ENCODE results near the gene GGA2. TPM values are rescaled to one million over a fixed set of nuclear protein-coding genes. Genes with fewer than 3 reads are reported as not detected.

The GGA2 gene
- total RNA-seq, 4 donors from 2014 or later: 32.4 to 57.6 (median 49.6) TPM

- no peak for TF ChIP-seq CTCF (IDR thresholded peaks at IDR 0.05; ENCODE audit: low read depth)
Observed at GRCh38 chr16:23432176-23433128, 77.8 kb downstream of the GGA2 start.

GRCh38 chr16:23428351-23428750 lies 81.9 kb downstream of the GGA2 start:
- TF ChIP-seq CTCF (IDR thresholded peaks at IDR 0.05; ENCODE audit: low read depth): no peak

GRCh38 chr16:23424292-23424958 lies 85.9 kb downstream of the GGA2 start:
- no peak for TF ChIP-seq CTCF (IDR thresholded peaks at IDR 0.05; ENCODE audit: low read depth)

GRCh38 chr16:23423496-23424049 lies 86.7 kb downstream of the GGA2 start:
- TF ChIP-seq CTCF (IDR thresholded peaks at IDR 0.05; ENCODE audit: low read depth): no peak

GRCh38 chr16:23420011-23420410 lies 90.3 kb downstream of the GGA2 start:
- no peak for TF ChIP-seq CTCF (IDR thresholded peaks at IDR 0.05; ENCODE audit: low read depth)

GRCh38 chr16:23416816-23417215 lies 93.5 kb downstream of the GGA2 start:
- no peak for TF ChIP-seq CTCF (IDR thresholded peaks at IDR 0.05; ENCODE audit: low read depth)

- no peak for TF ChIP-seq CTCF (IDR thresholded peaks at IDR 0.05; ENCODE audit: low read depth)
Observed at GRCh38 chr16:23414731-23415130, 95.6 kb downstream of the GGA2 start.

Measured in subcutaneous adipose tissue (tissue), 4 donors.